OCI-LY3 (cell line): ENCODE results near the gene NR4A1.

ENCODE experiments used
- CTCF ChIP-seq: fragments of 200-600, 300-600 bp; sonication (generic); IDR thresholded peaks from 2 replicates; pipeline ENCODE4 v1.5.1; 2014; ENCODE audit warnings: antibody characterized with exemption, low read length, low read depth
- EZH2phosphoT487 ChIP-seq: fragments of 200-600 bp; shearing (Covaris generic); IDR thresholded peaks from 2 replicates; pipeline ENCODE4 v1.6.1; 2018; ENCODE audit warnings: antibody characterized with exemption, mixed run types, low read depth

- TF ChIP-seq CTCF: no peak
- no peak for TF ChIP-seq EZH2phosphoT487
Measured at GRCh38 chr12:52007158-52007921, 43.9 kb upstream of the NR4A1 start.
